Fibroblast of pulmonary artery (primary cell): ENCODE results near the gene TKT.

ENCODE experiments used
- DNase-seq: peaks from one replicate; pipeline ENCODE4 v3.0.0-alpha.2; 2010; ENCODE audit warnings: low read depth
- H3K4me3 ChIP-seq: replicated peaks from 2 replicates; pipeline ENCODE4 v1.5.1; 2011; ENCODE audit warnings: low read depth, mild to moderate bottlenecking, control low read depth, low read length, moderate library complexity
- CTCF ChIP-seq: IDR thresholded peaks from 2 replicates; pipeline ENCODE4 v1.5.1; 2011; ENCODE audit warnings: mild to moderate bottlenecking, control low read depth, low read length, inconsistent platforms; ENCODE audit errors: missing control alignments

TKT gene

GRCh38 chr3:53224026-53224425 is 31.8 kb downstream of the TKT start:
- no peak for TF ChIP-seq CTCF
- no peak for DNase-seq
- H3K4me3 ChIP-seq = no peak overlapping the region

- TF ChIP-seq CTCF = no peak
- H3K4me3 ChIP-seq = no peak overlapping the region
- no peak for DNase-seq
These were observed 32.3 kb downstream of the TKT start for GRCh38 chr3:53223541-53223966.

- TF ChIP-seq CTCF = no peak
- H3K4me3 ChIP-seq = no peak overlapping the region
- DNase-seq = no peak
These were observed 32.8 kb downstream of the TKT start for GRCh38 chr3:53223025-53223424.

- no peak for TF ChIP-seq CTCF
- no peak overlapping the region for H3K4me3 ChIP-seq
- no peak for DNase-seq
These were observed 33.5 kb downstream of the TKT start for GRCh38 chr3:53222183-53222901.

- no peak for TF ChIP-seq CTCF
- H3K4me3 ChIP-seq = no peak overlapping the region
- no peak for DNase-seq
These were observed 34.0 kb downstream of the TKT start for GRCh38 chr3:53221827-53222182.

GRCh38 chr3:53221345-53221744 is 34.5 kb downstream of the TKT start:
- TF ChIP-seq CTCF = no peak
- no peak for DNase-seq
- no peak overlapping the region for H3K4me3 ChIP-seq

- TF ChIP-seq CTCF = peak; percentile 96
- peak; percentile 81 for DNase-seq
- H3K4me3 ChIP-seq = no peak overlapping the region
These were observed 35.8 kb downstream of the TKT start for GRCh38 chr3:53219895-53220483.
